H1 (cell line): ENCODE data around the gene COLQ.

ENCODE experiments used
- BACH1 ChIP-seq: IDR thresholded peaks from 2 replicates; pipeline ENCODE4 v1.6.1; 2012; ENCODE audit warnings: low read length, improper control_type of control experiment
- EP300 ChIP-seq, 2 experiments: IDR thresholded peaks; 1 replicate in 1 of 2; 2 replicates in 1 of 2; pipeline ENCODE4 v1.6.1; 2011 to 2012; ENCODE audit warnings: low read depth in 2 of 2, low read length in 2 of 2, mild to moderate bottlenecking in 2 of 2, borderline replicate concordance in 1 of 2, inconsistent platforms in 1 of 2, moderate library complexity in 1 of 2
- EZH2 ChIP-seq: fragments of 200-600 bp; sonication (generic); IDR thresholded peaks from 2 replicates; pipeline ENCODE4 v1.7.1; 2012; ENCODE audit warnings: low read depth, mild to moderate bottlenecking, moderate library complexity, low read length, inconsistent platforms; ENCODE audit not compliant: severe bottlenecking
- GTF2F1 ChIP-seq: IDR thresholded peaks from 2 replicates; pipeline ENCODE4 v1.6.1; 2012; ENCODE audit warnings: low read depth, low read length, improper control_type of control experiment, borderline replicate concordance
- NANOG ChIP-seq: IDR thresholded peaks from 2 replicates; pipeline ENCODE4 v1.6.1; 2011; ENCODE audit warnings: low read length, low read depth, mild to moderate bottlenecking, inconsistent platforms; ENCODE audit not compliant: insufficient read depth, poor library complexity, severe bottlenecking
- POLR2A ChIP-seq, 2 experiments: IDR thresholded peaks; 1 replicate in 1 of 2; 2 replicates in 1 of 2; pipeline ENCODE4 v1.6.1; 2011; ENCODE audit warnings: low read depth in 2 of 2, low read length in 2 of 2, mild to moderate bottlenecking in 2 of 2; ENCODE audit errors: control extremely low read depth in 1 of 2
- TBP ChIP-seq: IDR thresholded peaks from 2 replicates; pipeline ENCODE4 v1.6.1; 2011; ENCODE audit warnings: low read depth, low read length, improper control_type of control experiment
- TF ChIP-seq, protein P1 (sequence below), 3 experiments: IDR thresholded peaks; 1 replicate in 2 of 3; 2 replicates in 1 of 3; pipeline versions ENCODE4 v1.5.1 to v1.6.1; 2011; ENCODE audit warnings: low read length in 3 of 3, mild to moderate bottlenecking in 3 of 3, inconsistent platforms in 2 of 3, low read depth in 1 of 3, moderate library complexity in 1 of 3; ENCODE audit not compliant: insufficient read depth in 1 of 3; ENCODE audit errors: control extremely low read depth in 1 of 3
- TF ChIP-seq, protein P2 (sequence below): IDR thresholded peaks from 2 replicates; pipeline ENCODE4 v1.6.1; 2012; ENCODE audit warnings: low read length, inconsistent platforms

DNA sequence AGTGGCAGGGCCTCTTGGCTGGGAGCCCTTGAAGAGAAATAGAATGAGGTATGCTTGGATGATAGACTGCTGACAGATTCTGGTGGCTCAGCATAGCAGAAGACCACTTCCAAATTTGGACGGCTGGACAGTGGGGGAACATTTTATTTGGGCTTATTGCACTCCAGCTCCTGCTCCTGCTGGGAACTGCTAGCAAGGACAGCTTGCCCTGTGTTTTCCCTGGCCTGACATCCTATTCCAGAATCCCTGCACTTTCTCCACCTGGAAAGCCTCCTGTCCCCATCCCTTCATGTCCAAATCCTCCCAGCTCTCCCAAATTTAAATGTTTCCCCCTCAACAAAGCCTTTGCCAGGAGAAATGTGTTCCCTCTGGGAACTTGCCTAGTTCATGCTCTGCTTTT, 9.8 kb upstream of the COLQ start:
- TF ChIP-seq POLR2A (IDR thresholded peaks at IDR 0.05; ENCODE audit: control extremely low read depth in 1 of 2, low read depth in 2 of 2, low read length in 2 of 2) (no peak), EZH2 (no peak), NANOG (no peak), EP300 (IDR thresholded peaks at IDR 0.05; ENCODE audit: borderline replicate concordance in 1 of 2, low read depth in 2 of 2, low read length in 2 of 2) (no peak), TBP (no peak), BACH1 (no peak), GTF2F1 (no peak)
- TF ChIP-seq, protein P1, sequence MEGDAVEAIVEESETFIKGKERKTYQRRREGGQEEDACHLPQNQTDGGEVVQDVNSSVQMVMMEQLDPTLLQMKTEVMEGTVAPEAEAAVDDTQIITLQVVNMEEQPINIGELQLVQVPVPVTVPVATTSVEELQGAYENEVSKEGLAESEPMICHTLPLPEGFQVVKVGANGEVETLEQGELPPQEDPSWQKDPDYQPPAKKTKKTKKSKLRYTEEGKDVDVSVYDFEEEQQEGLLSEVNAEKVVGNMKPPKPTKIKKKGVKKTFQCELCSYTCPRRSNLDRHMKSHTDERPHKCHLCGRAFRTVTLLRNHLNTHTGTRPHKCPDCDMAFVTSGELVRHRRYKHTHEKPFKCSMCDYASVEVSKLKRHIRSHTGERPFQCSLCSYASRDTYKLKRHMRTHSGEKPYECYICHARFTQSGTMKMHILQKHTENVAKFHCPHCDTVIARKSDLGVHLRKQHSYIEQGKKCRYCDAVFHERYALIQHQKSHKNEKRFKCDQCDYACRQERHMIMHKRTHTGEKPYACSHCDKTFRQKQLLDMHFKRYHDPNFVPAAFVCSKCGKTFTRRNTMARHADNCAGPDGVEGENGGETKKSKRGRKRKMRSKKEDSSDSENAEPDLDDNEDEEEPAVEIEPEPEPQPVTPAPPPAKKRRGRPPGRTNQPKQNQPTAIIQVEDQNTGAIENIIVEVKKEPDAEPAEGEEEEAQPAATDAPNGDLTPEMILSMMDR (IDR thresholded peaks at IDR 0.05; ENCODE audit: control extremely low read depth in 1 of 3, insufficient read depth in 1 of 3, low read depth in 1 of 3, low read length in 3 of 3): no peak
- TF ChIP-seq, protein P2, sequence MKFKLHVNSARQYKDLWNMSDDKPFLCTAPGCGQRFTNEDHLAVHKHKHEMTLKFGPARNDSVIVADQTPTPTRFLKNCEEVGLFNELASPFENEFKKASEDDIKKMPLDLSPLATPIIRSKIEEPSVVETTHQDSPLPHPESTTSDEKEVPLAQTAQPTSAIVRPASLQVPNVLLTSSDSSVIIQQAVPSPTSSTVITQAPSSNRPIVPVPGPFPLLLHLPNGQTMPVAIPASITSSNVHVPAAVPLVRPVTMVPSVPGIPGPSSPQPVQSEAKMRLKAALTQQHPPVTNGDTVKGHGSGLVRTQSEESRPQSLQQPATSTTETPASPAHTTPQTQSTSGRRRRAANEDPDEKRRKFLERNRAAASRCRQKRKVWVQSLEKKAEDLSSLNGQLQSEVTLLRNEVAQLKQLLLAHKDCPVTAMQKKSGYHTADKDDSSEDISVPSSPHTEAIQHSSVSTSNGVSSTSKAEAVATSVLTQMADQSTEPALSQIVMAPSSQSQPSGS: no peak
